GM18508 (cell line): ENCODE data around the gene ELF1.
A peak's percentile ranks its signal among the peaks of the same experiment; 100 is the strongest.
"Not testable (repeated sequence)": the region's sequence is repeated elsewhere in the genome, so short reads cannot be mapped to it uniquely, and the experiment has no call there.

Experiments
- ATAC-seq: cut with Tn5 transposase; IDR thresholded peaks from one replicate; pipeline ENCODE4 v1.9.1; 2021; ENCODE audit warnings: moderate number of reproducible peaks; ENCODE audit not compliant: insufficient read depth, unreplicated experiment

ELF1 gene

GRCh38 chr13:40961214-40961613 is 57.9 kb downstream of the ELF1 start:
- no peak for ATAC-seq

GRCh38 chr13:40960716-40961115 is 58.4 kb downstream of the ELF1 start:
- ATAC-seq = no peak

- ATAC-seq = no peak
Observed at GRCh38 chr13:40958655-40959054, 60.5 kb downstream of the ELF1 start.

- no peak for ATAC-seq
Observed at GRCh38 chr13:40946485-40946884, 72.6 kb downstream of the ELF1 start.

GRCh38 chr13:40943073-40943472 is 76.0 kb downstream of the ELF1 start:
- no peak for ATAC-seq

GRCh38 chr13:40941581-40941980 is 77.5 kb downstream of the ELF1 start:
- ATAC-seq = no peak

- no peak for ATAC-seq
Observed at GRCh38 chr13:40940841-40941240, 78.3 kb downstream of the ELF1 start.

GRCh38 chr13:40933508-40934204 is 85.5 kb downstream of the ELF1 start:
- no peak for ATAC-seq

GRCh38 chr13:40932252-40932651 is 86.9 kb downstream of the ELF1 start:
- no peak for ATAC-seq

- no peak for ATAC-seq
Observed at GRCh38 chr13:40931719-40932118, 87.4 kb downstream of the ELF1 start.

- not testable (repeated sequence) for ATAC-seq
Observed at GRCh38 chr13:40929883-40930282, 89.2 kb downstream of the ELF1 start.

- ATAC-seq = no peak
Observed at GRCh38 chr13:40928980-40929379, 90.1 kb downstream of the ELF1 start.

- ATAC-seq = no peak
Observed at GRCh38 chr13:40927929-40928328, 91.2 kb downstream of the ELF1 start.

GRCh38 chr13:40923867-40924266 is 95.2 kb downstream of the ELF1 start:
- no peak for ATAC-seq

GRCh38 chr13:40922437-40923040 is 96.6 kb downstream of the ELF1 start:
- ATAC-seq = no peak

- ATAC-seq = no peak
Observed at GRCh38 chr13:40920826-40921225, 98.3 kb downstream of the ELF1 start.

- ATAC-seq = not testable (repeated sequence)
Observed at GRCh38 chr13:40919901-40920300, 99.2 kb downstream of the ELF1 start.

- no peak for ATAC-seq
Observed at GRCh38 chr13:40916207-40916998, 102.7 kb downstream of the ELF1 start.

- ATAC-seq = not testable (repeated sequence)
Observed at GRCh38 chr13:40914863-40915262, 104.3 kb downstream of the ELF1 start.

GRCh38 chr13:40911341-40911740 is 107.8 kb downstream of the ELF1 start:
- ATAC-seq = no peak

GRCh38 chr13:40910324-40911050 is 108.6 kb downstream of the ELF1 start:
- peak; percentile 48 for ATAC-seq
